ENCODE measurements around the gene SCAMP5.
A peak's percentile ranks its signal among the peaks of the same experiment; 100 is the strongest.

SCAMP5 gene

DNA sequence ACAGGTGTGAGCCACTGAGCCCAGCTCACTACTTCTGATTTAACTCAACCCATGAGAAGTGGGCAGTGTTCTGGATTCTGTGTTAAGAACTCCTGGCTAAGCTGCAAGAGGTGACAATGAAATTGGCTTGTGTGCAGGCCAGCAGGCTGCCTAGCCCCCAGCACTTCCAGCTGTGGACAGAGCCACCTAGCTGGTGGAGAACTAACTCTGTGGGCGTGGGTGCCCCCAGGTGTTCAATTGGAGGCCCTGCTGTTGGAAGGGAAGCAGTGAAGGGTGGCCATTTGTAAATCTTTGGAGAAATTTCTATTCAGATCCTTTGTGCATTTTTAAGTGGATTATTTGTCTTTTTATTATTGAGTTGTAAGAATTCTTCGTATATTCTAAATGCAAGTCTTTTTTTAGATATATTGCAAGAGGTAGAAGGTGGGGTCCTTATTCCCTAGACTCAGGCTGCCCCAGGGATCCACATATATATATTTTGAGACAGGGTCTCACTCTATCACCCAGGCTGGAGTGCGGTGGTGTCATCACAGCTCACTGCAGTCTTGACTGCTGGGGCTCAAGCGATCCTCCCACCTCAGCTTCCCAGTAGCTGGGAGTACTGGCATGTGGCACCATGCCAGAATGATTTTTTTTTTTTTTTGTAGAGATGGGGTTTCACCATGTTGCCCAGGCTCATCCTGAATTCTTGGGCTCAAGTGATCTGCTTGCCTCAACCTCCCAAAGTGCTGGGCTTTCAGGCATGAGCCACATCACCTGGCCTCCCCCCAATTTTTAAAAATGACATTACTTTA, 7.2 kb upstream of the SCAMP5 start:
- Histone ChIP-seq H3K36me3 (replicated peaks) (no peaks in the 10 kb centered on the region), H3K4me3 (no peak overlapping the region), H3K4me1 (no peaks in the 10 kb centered on the region), H3K9me3 (no peaks in the 10 kb centered on the region), H3K27me3 (ENCODE audit: low read depth) (peaks cover 22% of the 10 kb centered on the region)
- in situ Hi-C loops (cut with MboI; ENCODE audit: low sequenced_read_pairs), result no loop called here
- peak; percentile 71 to 85 for DNase-seq (ENCODE audit: low spot score in 2 of 2)

DNA sequence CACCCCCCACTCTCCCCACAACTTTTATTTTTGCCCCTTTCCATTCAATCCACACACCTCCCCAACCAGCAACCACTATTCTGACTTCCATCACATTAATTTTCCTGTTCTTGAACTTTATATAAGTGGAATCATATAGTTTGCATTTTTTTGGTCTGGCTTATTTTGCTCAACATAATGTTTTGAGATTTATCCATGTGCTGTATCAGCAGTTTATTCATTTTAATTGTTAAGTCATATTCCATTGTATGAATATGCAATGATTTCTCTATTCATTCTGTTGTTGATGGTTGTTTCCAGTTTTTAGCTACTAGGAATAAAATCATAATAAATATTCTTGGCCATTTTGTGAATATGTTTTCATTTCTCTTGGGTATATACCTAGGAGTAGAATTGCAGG, 5.8 kb upstream of the SCAMP5 start:
- H3K36me3 ChIP-seq (replicated peaks), result no peaks in the 10 kb centered on the region
- no peak overlapping the region for H3K4me3 ChIP-seq
- H3K4me1 ChIP-seq, result no peaks in the 10 kb centered on the region
- in situ Hi-C loops (cut with MboI; ENCODE audit: low sequenced_read_pairs), result no loop called here
- no peaks in the 10 kb centered on the region for H3K9me3 ChIP-seq
- peaks cover 12% of the 10 kb centered on the region for H3K27me3 ChIP-seq (ENCODE audit: low read depth)
- DNase-seq (ENCODE audit: low spot score in 2 of 2), result no peak

DNA sequence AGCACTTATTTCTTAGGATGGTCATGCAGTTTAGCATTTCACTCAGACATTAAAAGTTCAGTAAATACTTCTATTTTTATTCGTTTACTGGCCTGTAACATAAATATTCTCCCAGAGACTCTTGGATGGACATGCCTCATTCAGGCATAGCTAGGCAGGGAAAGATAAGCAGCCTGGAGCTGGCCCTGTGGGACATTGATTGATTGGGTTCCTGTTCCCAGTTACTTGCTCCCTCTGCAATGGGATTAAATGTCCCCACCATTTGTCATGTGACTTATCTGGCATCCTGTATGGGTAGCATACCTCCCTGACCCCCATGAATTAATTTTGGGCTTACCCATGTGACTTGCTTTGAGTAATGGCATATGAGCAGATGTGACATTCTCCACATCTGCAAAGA, 2.7 kb upstream of the SCAMP5 start:
- Histone ChIP-seq H3K27me3 (ENCODE audit: low read depth) (peaks cover 2% of the 10 kb centered on the region), H3K9me3 (no peaks in the 10 kb centered on the region; the same call in 1 of the 2 replicates), H3K4me3 (no peak overlapping the region), H3K4me1 (peaks cover 5% of the 10 kb centered on the region), H3K36me3 (replicated peaks) (no peaks in the 10 kb centered on the region)
- in situ Hi-C loops (cut with MboI; ENCODE audit: low sequenced_read_pairs), result no loop called here
- DNase-seq (ENCODE audit: low spot score in 2 of 2), result no peak

DNA sequence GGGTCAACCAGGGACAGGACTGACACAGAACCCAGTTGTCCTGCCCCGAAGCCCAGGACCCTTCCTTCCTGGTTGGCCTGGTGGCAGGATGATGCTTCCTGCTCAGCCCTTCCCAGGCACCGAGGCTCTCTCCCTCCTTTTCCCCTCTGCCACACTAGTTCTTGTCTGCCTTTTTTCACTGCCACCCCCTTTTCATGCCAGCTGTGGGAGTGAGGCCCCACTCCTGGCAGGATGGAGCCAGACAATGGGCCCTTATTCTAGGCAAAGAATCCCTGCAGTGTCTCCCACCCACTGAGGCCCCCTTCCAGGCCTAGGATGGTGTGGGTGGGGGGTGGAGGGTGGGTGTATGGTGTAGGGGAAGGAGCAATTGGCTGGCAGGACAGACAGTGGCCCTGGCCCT, 1.1 kb upstream of the SCAMP5 start:
- Histone ChIP-seq H3K9me3 (no peaks in the 10 kb centered on the region; the same call in 1 of the 2 replicates), H3K4me1 (peaks cover 5% of the 10 kb centered on the region), H3K4me3 (no peak overlapping the region), H3K27me3 (ENCODE audit: low read depth) (peaks cover 2% of the 10 kb centered on the region), H3K36me3 (replicated peaks) (no peaks in the 10 kb centered on the region)
- in situ Hi-C loops (cut with MboI; ENCODE audit: low sequenced_read_pairs), result no loop called here
- DNase-seq (ENCODE audit: low spot score in 2 of 2), result no peak

DNA sequence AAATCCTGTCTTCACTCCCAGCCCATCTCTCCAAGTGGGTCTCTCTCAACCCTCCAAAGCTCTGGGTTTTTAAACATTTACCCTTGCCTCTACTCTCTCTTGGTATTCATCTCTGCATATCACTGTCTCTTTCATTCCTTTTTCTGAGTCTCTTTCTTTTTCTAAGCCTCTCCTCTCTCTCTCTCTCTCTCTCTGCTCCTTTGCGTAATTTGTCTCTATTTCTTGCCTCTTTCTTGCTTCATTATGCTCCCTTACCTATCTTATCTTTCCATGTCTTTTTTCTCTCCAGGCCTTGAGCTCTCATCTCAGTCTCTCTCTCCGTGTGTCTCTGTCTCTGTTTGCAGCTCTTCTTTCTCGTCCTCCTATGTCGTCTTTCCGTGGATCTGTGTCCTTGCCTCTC, 678 bp upstream of the SCAMP5 start:
- DNase-seq (ENCODE audit: low spot score in 2 of 2), result no peak
- Histone ChIP-seq H3K36me3 (replicated peaks) (no peaks in the 10 kb centered on the region), H3K9me3 (no peaks in the 10 kb centered on the region; the same call in 1 of the 2 replicates), H3K27me3 (ENCODE audit: low read depth) (peaks cover 2% of the 10 kb centered on the region), H3K4me1 (peaks cover 5% of the 10 kb centered on the region), H3K4me3 (no peak overlapping the region; the same call in 1 of the 2 replicates)
- in situ Hi-C loops (cut with MboI; ENCODE audit: low sequenced_read_pairs), result no loop called here

DNA sequence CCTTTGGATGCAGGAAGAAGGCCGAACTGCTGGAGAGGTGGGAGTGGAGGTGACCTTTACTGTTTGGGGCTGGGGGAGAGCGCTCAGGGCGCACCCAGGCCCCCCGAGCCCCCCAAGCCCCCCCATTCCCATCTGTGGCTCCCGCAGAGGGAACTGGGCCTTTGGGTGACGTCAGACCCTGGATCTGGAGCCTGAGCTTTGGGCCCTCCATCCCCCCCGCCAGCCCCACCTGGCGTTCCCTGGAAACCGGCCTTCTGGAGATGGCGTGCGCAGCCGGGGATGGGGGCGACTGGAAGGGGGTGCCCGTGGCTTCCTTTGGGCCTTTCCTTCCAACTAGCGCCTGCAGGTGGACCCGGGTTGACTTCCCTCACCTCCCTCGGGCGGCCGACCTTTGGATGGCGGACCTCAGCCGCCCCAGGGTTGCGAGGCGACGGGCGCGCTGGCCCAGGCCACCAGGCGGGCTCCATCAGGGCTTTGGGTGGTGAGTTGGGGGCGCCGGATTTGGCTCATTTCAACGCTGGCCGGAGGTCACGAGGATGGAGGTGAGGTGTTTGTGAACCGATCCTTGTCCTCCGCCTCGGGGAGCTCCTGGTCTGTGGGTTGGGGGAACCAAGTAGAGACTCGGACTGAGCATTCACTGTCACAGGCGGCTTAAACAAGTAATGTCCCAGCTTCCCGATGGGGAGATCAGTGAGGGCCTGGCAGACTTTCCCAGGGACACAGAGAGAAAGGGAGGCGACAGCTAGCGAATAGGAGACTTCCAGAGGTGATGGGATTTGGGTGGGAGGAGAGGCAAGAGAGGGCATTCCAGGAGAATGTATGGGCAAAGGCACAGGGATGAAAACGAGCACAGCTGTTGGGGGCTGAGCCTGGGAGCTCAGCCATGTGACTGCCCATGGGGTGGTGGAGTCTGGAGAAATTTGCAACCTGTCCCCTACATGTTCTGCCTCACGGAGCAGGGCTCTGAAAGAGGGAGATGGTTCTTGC, 709 bp downstream of the SCAMP5 start:
- in situ Hi-C loops (cut with MboI; ENCODE audit: low sequenced_read_pairs), result no loop called here
- H3K4me1 ChIP-seq, result peaks cover 5% of the 10 kb centered on the region
- no peaks in the 10 kb centered on the region; the same call in 1 of the 2 replicates for H3K27me3 ChIP-seq (ENCODE audit: low read depth)
- H3K4me3 ChIP-seq, result peak overlapping the region; percentile 52
- DNase-seq (ENCODE audit: low spot score in 2 of 2), result peak in 1 of 2 experiments; percentile 37
- H3K9me3 ChIP-seq, result no peaks in the 10 kb centered on the region; the same call in 1 of the 2 replicates
- no peaks in the 10 kb centered on the region for H3K36me3 ChIP-seq (replicated peaks)

DNA sequence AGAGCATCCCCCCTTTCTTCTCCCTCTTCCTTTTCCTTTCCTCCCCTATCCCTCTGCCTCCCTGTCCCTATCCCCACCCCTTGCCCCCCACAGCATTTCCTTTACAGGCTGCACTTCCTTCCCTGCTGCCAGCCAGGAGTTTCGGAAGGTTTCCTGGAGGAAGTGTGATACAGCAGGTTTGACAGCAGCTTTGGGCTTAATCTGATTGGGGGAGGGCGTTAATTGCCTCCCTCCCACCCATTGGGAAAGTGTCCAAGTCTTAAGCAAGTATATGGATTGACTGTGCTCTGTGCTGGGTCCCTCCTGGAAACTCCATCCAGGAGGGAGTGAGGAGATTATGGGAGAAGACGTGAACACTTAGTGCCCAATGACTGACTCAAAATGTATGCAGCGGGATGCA, 1.8 kb downstream of the SCAMP5 start:
- no peak overlapping the region for H3K4me3 ChIP-seq
- H3K4me1 ChIP-seq, result peaks cover 5% of the 10 kb centered on the region
- in situ Hi-C loops (cut with MboI; ENCODE audit: low sequenced_read_pairs), result no loop called here
- no peaks in the 10 kb centered on the region for H3K27me3 ChIP-seq (ENCODE audit: low read depth)
- no peak for DNase-seq (ENCODE audit: low spot score in 2 of 2)
- H3K36me3 ChIP-seq (replicated peaks), result no peaks in the 10 kb centered on the region
- no peaks in the 10 kb centered on the region; the same call in 1 of the 2 replicates for H3K9me3 ChIP-seq

DNA sequence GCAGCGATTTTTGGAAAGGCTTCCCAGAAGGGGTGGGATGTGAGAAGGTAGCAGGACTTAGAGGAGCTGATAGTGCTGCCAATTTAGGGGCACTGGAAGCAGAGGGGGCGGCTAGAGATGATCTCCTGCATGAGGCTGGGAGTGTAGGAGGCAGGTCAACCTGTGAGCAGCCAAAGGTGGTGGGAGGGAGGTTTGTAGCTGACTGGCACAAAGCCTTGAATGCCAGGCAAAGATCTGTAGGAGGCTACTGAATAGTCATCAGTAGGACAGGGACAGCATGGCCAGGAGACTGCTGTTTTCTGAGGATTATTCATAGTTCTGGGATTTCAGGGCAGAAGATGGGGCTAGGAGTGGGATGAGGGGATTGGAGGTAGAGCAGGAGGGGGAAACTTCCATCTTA, 2.2 kb downstream of the SCAMP5 start:
- no peak overlapping the region for H3K4me3 ChIP-seq
- in situ Hi-C loops (cut with MboI; ENCODE audit: low sequenced_read_pairs), result no loop called here
- H3K9me3 ChIP-seq, result no peaks in the 10 kb centered on the region; the same call in 1 of the 2 replicates
- H3K36me3 ChIP-seq (replicated peaks), result no peaks in the 10 kb centered on the region
- DNase-seq (ENCODE audit: low spot score in 2 of 2), result no peak
- no peaks in the 10 kb centered on the region for H3K27me3 ChIP-seq (ENCODE audit: low read depth)
- H3K4me1 ChIP-seq, result peaks cover 5% of the 10 kb centered on the region

DNA sequence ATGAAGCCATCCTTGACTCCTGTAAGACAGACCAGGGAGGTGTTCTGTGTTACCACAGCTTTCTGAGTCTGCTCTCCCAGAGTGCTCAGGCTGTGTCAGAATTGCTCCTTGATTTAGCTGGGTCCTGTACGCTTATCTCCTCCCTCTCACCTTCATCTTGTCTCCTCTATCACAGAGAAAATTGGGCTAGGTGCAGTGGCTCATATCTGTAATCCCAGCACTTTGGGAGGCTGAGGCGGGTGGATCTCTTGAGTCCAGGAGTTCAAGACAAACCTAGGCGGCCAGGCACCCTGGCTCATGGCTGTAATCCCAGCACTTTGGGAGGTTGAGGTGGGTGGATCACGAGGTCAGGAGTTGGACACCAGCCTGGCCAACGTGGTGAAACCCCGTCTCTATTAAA, 5.9 kb downstream of the SCAMP5 start:
- Histone ChIP-seq H3K27me3 (ENCODE audit: low read depth) (no peaks in the 10 kb centered on the region), H3K36me3 (replicated peaks) (no peaks in the 10 kb centered on the region), H3K9me3 (no peaks in the 10 kb centered on the region), H3K4me1 (no peaks in the 10 kb centered on the region), H3K4me3 (no peak overlapping the region)
- in situ Hi-C loops (cut with MboI; ENCODE audit: low sequenced_read_pairs), result no loop called here
- DNase-seq (ENCODE audit: low spot score in 2 of 2), result no peak

DNA sequence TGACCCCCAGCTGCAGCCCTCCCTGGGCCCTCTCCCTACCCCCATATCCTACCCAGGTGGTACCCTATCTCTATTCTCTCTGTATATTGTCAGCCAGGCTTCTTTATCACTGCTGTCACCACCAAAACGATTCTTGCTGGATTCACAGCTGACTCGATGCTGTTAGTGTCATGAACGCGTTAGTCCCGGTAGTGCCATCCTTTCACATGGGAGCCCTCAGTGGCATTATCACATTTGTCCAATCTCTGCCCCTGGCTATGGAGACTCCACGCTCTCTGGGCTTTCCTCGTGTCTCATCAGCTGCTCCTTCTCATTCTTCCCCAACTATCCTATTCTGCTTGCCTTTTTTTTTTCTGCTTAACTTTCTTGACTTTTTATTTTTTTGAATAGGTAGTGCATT, 7.0 kb downstream of the SCAMP5 start:
- H3K4me1 ChIP-seq, result no peaks in the 10 kb centered on the region
- no peak overlapping the region for H3K4me3 ChIP-seq
- no peaks in the 10 kb centered on the region for H3K9me3 ChIP-seq
- H3K36me3 ChIP-seq (replicated peaks), result no peaks in the 10 kb centered on the region
- no peaks in the 10 kb centered on the region for H3K27me3 ChIP-seq (ENCODE audit: low read depth)
- no peak for DNase-seq (ENCODE audit: low spot score in 2 of 2)
- in situ Hi-C loops (cut with MboI; ENCODE audit: low sequenced_read_pairs), result no loop called here

DNA sequence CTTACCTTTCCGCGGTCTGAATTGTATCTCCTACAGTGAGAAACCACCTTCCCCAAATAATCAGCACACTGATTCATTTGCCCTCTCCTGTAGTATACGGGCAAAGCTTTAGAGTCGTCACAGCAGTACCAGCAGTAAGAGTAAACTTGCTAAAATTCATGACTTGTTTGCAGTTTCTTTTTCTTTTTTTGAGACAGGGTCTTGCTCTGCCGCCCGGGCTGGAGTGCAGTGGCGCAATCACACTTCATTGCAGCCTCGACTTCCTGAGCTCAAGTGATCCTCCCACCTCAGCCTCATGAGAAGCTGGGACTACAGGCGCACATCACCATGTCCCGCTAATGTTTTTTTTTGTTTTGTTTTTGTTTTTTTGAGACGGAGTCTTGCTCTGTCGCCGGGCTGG, 11.9 kb downstream of the SCAMP5 start:
- H3K27me3 ChIP-seq (ENCODE audit: low read depth), result no peaks in the 10 kb centered on the region

DNA sequence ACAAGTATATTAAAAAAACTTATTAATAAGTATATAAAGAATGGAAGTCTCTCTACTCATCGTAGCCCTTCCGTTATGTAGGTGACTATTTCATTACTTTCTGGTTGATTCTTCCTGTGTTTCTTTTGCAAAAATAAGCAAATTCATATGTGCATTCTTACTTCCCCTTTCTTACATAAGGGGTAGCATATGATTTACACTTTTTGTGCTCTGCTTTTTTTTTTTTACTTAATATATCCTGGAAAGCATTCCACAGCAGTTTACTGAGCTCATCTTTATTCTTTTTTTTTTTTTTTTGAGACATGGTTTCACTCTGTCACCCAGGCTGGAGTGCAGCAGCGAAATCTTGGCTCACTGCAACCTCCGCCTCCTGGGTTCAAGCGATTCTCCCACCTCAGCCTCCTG, 12.9 kb downstream of the SCAMP5 start:
- Histone ChIP-seq H3K27me3 (ENCODE audit: low read depth) (no peaks in the 10 kb centered on the region), H3K4me1 (peaks cover 7% of the 10 kb centered on the region), H3K4me3 (no peak overlapping the region), H3K36me3 (replicated peaks) (no peaks in the 10 kb centered on the region), H3K9me3 (no peaks in the 10 kb centered on the region)
- in situ Hi-C loops (cut with MboI; ENCODE audit: low sequenced_read_pairs), result no loop called here
- no peak for DNase-seq (ENCODE audit: low spot score in 2 of 2)

More for the DNA sequence above, 11.9 kb downstream of the SCAMP5 start:
- Histone ChIP-seq H3K4me1 (peaks cover 7% of the 10 kb centered on the region), H3K4me3 (no peak overlapping the region), H3K36me3 (replicated peaks) (no peaks in the 10 kb centered on the region), H3K9me3 (no peaks in the 10 kb centered on the region)
- in situ Hi-C loops (cut with MboI; ENCODE audit: low sequenced_read_pairs), result no loop called here
- no peak for DNase-seq (ENCODE audit: low spot score in 2 of 2)

DNA sequence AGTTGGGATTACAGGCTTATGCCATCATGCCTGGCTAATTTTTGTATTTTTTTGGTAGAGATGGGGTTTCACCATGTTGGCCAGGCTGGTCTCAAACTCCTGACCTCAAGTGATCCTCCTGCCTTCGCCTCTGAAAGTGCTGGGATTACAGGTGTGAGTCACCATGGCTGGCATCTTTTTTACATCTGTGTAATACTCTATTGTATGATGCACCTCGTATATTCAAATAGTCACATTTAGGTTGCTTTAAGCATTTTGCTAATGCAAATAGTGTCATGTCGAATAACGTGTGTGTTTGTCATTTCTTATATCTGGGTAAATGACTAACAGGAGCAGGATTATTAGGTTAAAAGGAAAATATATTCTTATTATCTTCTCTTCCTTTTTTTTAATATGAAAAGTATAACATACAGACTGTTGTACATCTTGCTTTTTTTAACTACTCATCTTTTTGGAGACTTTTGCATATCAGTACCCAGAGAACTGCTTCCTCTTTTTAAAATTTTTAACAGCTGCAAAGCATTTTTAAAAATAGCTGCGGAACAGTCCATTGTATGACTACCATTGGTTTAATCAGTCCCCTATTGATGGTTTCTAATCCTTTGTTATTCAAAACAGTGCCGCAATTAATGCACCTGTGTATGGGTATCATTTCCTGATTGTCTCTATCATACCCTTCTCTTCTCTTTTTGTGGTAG, 13.4 kb downstream of the SCAMP5 start:
- peak in 1 of 2 experiments; percentile 35 for DNase-seq (ENCODE audit: low spot score in 2 of 2)
- Histone ChIP-seq H3K4me3 (no peak overlapping the region), H3K9me3 (no peaks in the 10 kb centered on the region), H3K27me3 (ENCODE audit: low read depth) (no peaks in the 10 kb centered on the region), H3K4me1 (peaks cover 7% of the 10 kb centered on the region), H3K36me3 (replicated peaks) (no peaks in the 10 kb centered on the region)
- in situ Hi-C loops (cut with MboI; ENCODE audit: low sequenced_read_pairs), result no loop called here
